HepG2 (cell line): Measurements from ENCODE around the gene BFSP1. TPM values are rescaled to one million over a fixed set of nuclear protein-coding genes. Genes with fewer than 3 reads are reported as not detected.

ENCODE experiments used
- ATAC-seq: fragments of 200-7000 bp; cut with Tn5 transposase; 3 replicates; pipeline ENCODE4 v1.9.1; 2020; ENCODE audit warnings: mild to moderate bottlenecking, moderate library complexity
- BruUV-seq: library from RNA; stranded (reverse); fragments of 400-500 nt; replicated peaks from 2 replicates; lab custom pipeline; 2021; lab: Mats Ljungman, UMichigan
- CTCF ChIA-PET: fragments of 300-600 bp; formaldehyde crosslinking; extraction: SDS; loops from one replicate; lab custom pipeline; 2021; ENCODE audit warnings: low total read pairs, inconsistent platforms, low intra/inter-chr PET ratio; lab: Yijun Ruan, JAX
- POLR2A ChIA-PET: fragments of 350-600 bp; sonication (Branson Sonifier 250); formaldehyde crosslinking; loops from one replicate; lab custom pipeline; 2020; ENCODE audit warnings: antibody characterized with exemption, inconsistent platforms; lab: Yijun Ruan, JAX
- DNase-seq: peaks from one replicate; pipeline ENCODE4 v3.0.0-alpha.2; 2015; ENCODE audit warnings: low spot score
- FAIRE-seq: peaks from 3 replicates; lab custom pipeline; 2011; peaks lifted over from hg19 to GRCh38; lab: Jason Lieb, UNC
- H2AFZ ChIP-seq: one replicate; pipeline ENCODE4 v1.6.1; 2011; ENCODE audit warnings: low read length, inconsistent platforms
- H3K27ac ChIP-seq: fragments of 300-600 bp; 3 replicates; pipeline ENCODE4 v1.8.0; 2011; ENCODE audit warnings: mixed run types, mild to moderate bottlenecking, mixed read lengths, low read length, inconsistent platforms; ENCODE audit not compliant: insufficient read depth; ENCODE audit errors: extremely low read length
- H3K27me3 ChIP-seq, 2 experiments: fragments of 200-600 bp in 1 of 2; 2 replicates in 1 of 2; 3 replicates in 1 of 2; pipeline versions ENCODE4 v1.6.0 to v1.8.0; 2011; ENCODE audit warnings: low read length in 2 of 2, mild to moderate bottlenecking in 2 of 2, moderate library complexity in 2 of 2, inconsistent platforms in 1 of 2; ENCODE audit not compliant: insufficient read depth in 2 of 2, control insufficient read depth in 1 of 2
- H3K36me3 ChIP-seq, 2 experiments: fragments of 200-600 bp in 1 of 2; replicated peaks in 1 of 2; 2 replicates in 1 of 2; 3 replicates in 1 of 2; pipeline versions ENCODE4 v1.5.1 to v1.8.0; 2011; ENCODE audit warnings: low read length in 2 of 2, inconsistent platforms in 1 of 2; ENCODE audit not compliant: insufficient read depth in 2 of 2, control insufficient read depth in 1 of 2
- H3K4me1 ChIP-seq: 2 replicates; pipeline ENCODE4 v1.5.1; 2012; ENCODE audit warnings: low read length, inconsistent platforms; ENCODE audit not compliant: insufficient read depth
- H3K4me2 ChIP-seq: 2 replicates; pipeline ENCODE4 v1.6.0; 2011; ENCODE audit warnings: low read depth, low read length, inconsistent platforms
- H3K4me3 ChIP-seq, 3 experiments: fragments of 200-600 bp in 1 of 3; sonication (generic), shearing (Covaris generic) in 1 of 3; replicated peaks in 1 of 3; 2 replicates each; pipeline ENCODE4 v1.5.1; 2011 to 2016; ENCODE audit warnings: low read length in 3 of 3, inconsistent platforms in 2 of 3, low read depth in 2 of 3, mild to moderate bottlenecking in 2 of 3, control low read depth in 1 of 3, mixed read lengths in 1 of 3; ENCODE audit not compliant: insufficient read depth in 1 of 3
- H3K79me2 ChIP-seq: one replicate; pipeline ENCODE4 v1.6.1; 2011; ENCODE audit warnings: low read length, inconsistent platforms; ENCODE audit not compliant: insufficient read depth
- H3K9ac ChIP-seq: 2 replicates; pipeline ENCODE4 v1.6.0; 2011; ENCODE audit warnings: mild to moderate bottlenecking, low read depth, low read length, inconsistent platforms; ENCODE audit not compliant: insufficient read depth
- H3K9me3 ChIP-seq: 2 replicates; pipeline ENCODE4 v1.5.1; 2012; ENCODE audit warnings: mild to moderate bottlenecking, low read length
- H4K20me1 ChIP-seq: 2 replicates; pipeline ENCODE4 v1.6.0; 2011; ENCODE audit warnings: inconsistent platforms, mild to moderate bottlenecking, low read length, moderate library complexity; ENCODE audit not compliant: insufficient read depth
- CBX2 ChIP-seq, 2 experiments: fragments of 200-600 bp in 1 of 2; sonication (generic); formaldehyde crosslinking in 1 of 2; IDR thresholded peaks; 2 replicates each; pipeline versions ENCODE4 v1.7.0 to v1.8.1; 2018 to 2022; ENCODE audit warnings: low read depth in 2 of 2, low read length in 1 of 2, mild to moderate bottlenecking in 1 of 2, missing genetic modification reagents in 1 of 2
- REPIN1 ChIP-seq: sonication (generic); formaldehyde crosslinking; IDR thresholded peaks from 2 replicates; pipeline ENCODE4 v1.8.0; 2022; ENCODE audit warnings: missing genetic modification reagents, low read depth, mild to moderate bottlenecking, borderline replicate concordance
- ZNF225 ChIP-seq: sonication (generic); formaldehyde crosslinking; IDR thresholded peaks from 2 replicates; pipeline ENCODE4 v1.4.0; 2020; ENCODE audit warnings: mild to moderate bottlenecking, missing genetic modification reagents
- ZNF230 ChIP-seq: sonication (generic); formaldehyde crosslinking; IDR thresholded peaks from 2 replicates; pipeline ENCODE4 v1.4.0; 2020; ENCODE audit warnings: mild to moderate bottlenecking, missing genetic modification reagents
- ZNF724P ChIP-seq: sonication (generic); formaldehyde crosslinking; IDR thresholded peaks from 2 replicates; pipeline ENCODE4 v1.8.0; 2022; ENCODE audit warnings: missing genetic modification reagents, borderline replicate concordance
- WGBS: methylation state at CpG from one replicate; pipeline ENCODE4 v1.1.6; 2017; ENCODE audit warnings: low lambda C conversion rate; 5-methylcytosine and 5-hydroxymethylcytosine counted together
- in situ Hi-C: cut with HindIII; loops from 2 replicates; pipeline ENCODE4 v1.10.0; 2017; ENCODE audit warnings: low pct_unique_long_range_greater_than_20kb; ENCODE audit not compliant: extremely low pct_ligation_motif_present
- intact Hi-C: fragments of 100-400 bp; cut with micrococcal nuclease; formaldehyde crosslinking; loops from one replicate; pipeline ENCODE4 v1.10.0; 2022; ENCODE audit not compliant: unreplicated experiment
- polyA plus RNA-seq, 8 experiments: library from polyadenylated mRNA; depleted of rRNA in 3 of 8; stranded (reverse) in 7 of 8; unstranded in 1 of 8; fragments of >200 nt; fragmentation: Illumina TruSeq in 4 of 8; extraction: Trizol in 4 of 8; gene quantifications; 2 replicates each; pipeline versions ENCODE4 v1.2.1 to v1.2.3, GENCODE V29; 2011 to 2016; ENCODE audit warnings: low read depth in 4 of 8, missing spikeins in 1 of 8, mixed read lengths in 1 of 8; ENCODE audit not compliant: insufficient read depth in 1 of 8
- total RNA-seq, 5 experiments: library from RNA; depleted of rRNA; stranded (reverse); fragments of >200 nt; fragmentation: Illumina TruSeq; extraction: Trizol; gene quantifications; 2 replicates each; pipeline ENCODE4 v1.2.3, GENCODE V29; 2016; ENCODE audit warnings: low read depth in 1 of 5
- TF ChIP-seq, protein P1 (sequence below): sonication (generic); formaldehyde crosslinking; IDR thresholded peaks from 2 replicates; pipeline ENCODE4 v1.8.1; 2023; ENCODE audit warnings: missing genetic modification reagents, inconsistent platforms, borderline replicate concordance
- TF ChIP-seq, protein P2 (sequence below): sonication (generic); IDR thresholded peaks from 2 replicates; pipeline ENCODE4 v1.6.1; 2016; ENCODE audit warnings: low read depth, borderline replicate concordance
- TF ChIP-seq, protein P3 (sequence below): sonication (generic); formaldehyde crosslinking; IDR thresholded peaks from 2 replicates; pipeline ENCODE4 v1.4.0; 2020; ENCODE audit warnings: mild to moderate bottlenecking, missing genetic modification reagents

Gene BFSP1
- total and polyA plus RNA-seq, 2 of the 13 experiments (the other 11 are each of a cell fraction or from before 2014, with no cell fraction given), result 0.22 to 0.26 TPM

DNA sequence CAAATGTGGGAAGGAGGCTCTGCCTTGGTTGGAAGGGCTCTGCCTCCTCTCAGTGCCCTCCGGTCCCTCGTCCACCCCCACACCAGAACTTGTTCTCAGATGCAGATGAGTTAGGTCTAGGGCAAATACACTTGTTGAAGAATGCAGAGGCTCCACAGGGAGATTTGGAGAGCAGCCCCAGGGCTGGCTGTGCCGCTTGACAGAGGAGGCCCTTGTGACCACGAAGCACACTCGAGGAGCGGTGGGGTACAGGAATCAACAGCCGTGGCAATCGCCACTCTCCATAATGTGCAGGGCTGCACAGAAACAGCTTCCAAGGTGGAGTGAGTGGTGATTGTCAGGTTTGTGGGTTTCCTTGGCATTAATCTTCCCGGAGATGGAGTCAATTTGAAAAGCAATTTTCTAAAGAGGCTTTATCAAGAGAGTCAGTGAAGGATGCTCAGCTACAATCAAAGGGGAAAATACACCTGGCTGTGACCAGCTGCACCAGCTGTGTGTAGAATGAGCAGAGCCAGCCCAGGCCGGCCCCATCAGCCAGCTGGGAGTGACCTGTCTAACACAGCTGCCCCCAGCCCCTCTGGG is 59.5 kb downstream of the BFSP1 start:
- no TSS peak for BruUV-seq
- ATAC-seq (peak; percentile 27), DNase-seq (no peak), FAIRE-seq (no peak)
- intact Hi-C loops (no loop called here), in situ Hi-C loops (no loop called here)
- no peaks in the 10 kb centered on the region for H3K79me2 ChIP-seq
- CTCF ChIA-PET, result no interaction called here
- TF ChIP-seq REPIN1 (CRISPR knock-in tag) (no peak), CBX2 (IDR thresholded peaks at IDR 0.05; ENCODE audit: low read depth, low read length) (no peak), CBX2 (CRISPR knock-in tag; IDR thresholded peaks at IDR 0.05; ENCODE audit: low read depth) (no peak), ZNF225 (CRISPR knock-in tag) (no peak), ZNF724P (CRISPR knock-in tag) (no peak), ZNF230 (CRISPR knock-in tag) (no peak)
- TF ChIP-seq, protein P1, sequence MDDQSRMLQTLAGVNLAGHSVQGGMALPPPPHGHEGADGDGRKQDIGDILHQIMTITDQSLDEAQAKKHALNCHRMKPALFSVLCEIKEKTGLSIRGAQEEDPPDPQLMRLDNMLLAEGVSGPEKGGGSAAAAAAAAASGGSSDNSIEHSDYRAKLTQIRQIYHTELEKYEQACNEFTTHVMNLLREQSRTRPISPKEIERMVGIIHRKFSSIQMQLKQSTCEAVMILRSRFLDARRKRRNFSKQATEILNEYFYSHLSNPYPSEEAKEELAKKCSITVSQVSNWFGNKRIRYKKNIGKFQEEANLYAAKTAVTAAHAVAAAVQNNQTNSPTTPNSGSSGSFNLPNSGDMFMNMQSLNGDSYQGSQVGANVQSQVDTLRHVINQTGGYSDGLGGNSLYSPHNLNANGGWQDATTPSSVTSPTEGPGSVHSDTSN, result no peak
- TF ChIP-seq, protein P2, sequence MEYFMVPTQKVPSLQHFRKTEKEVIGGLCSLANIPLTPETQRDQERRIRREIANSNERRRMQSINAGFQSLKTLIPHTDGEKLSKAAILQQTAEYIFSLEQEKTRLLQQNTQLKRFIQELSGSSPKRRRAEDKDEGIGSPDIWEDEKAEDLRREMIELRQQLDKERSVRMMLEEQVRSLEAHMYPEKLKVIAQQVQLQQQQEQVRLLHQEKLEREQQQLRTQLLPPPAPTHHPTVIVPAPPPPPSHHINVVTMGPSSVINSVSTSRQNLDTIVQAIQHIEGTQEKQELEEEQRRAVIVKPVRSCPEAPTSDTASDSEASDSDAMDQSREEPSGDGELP, result no peak
- TF ChIP-seq, protein P3, sequence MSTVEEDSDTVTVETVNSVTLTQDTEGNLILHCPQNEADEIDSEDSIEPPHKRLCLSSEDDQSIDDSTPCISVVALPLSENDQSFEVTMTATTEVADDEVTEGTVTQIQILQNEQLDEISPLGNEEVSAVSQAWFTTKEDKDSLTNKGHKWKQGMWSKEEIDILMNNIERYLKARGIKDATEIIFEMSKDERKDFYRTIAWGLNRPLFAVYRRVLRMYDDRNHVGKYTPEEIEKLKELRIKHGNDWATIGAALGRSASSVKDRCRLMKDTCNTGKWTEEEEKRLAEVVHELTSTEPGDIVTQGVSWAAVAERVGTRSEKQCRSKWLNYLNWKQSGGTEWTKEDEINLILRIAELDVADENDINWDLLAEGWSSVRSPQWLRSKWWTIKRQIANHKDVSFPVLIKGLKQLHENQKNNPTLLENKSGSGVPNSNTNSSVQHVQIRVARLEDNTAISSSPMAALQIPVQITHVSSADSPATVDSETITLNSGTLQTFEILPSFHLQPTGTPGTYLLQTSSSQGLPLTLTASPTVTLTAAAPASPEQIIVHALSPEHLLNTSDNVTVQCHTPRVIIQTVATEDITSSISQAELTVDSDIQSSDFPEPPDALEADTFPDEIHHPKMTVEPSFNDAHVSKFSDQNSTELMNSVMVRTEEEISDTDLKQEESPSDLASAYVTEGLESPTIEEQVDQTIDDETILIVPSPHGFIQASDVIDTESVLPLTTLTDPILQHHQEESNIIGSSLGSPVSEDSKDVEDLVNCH, result no peak
- no peaks in the 10 kb centered on the region for H3K9me3 ChIP-seq
- POLR2A ChIA-PET, result no interaction called here
- peaks cover 10 to 48% of the 10 kb centered on the region in 2 experiments; a peak in 4 of 5 replicates for H3K27me3 ChIP-seq
- H3K36me3 ChIP-seq, result no peaks in the 10 kb centered on the region
- no peak overlapping the region for H3K4me3 ChIP-seq
- WGBS, result 8% methylated on average over 10 of the region's 10 CpGs
- no peak overlapping the region for H2AFZ ChIP-seq
- H3K4me2 ChIP-seq, result no peak overlapping the region
- no peak overlapping the region for H3K9ac ChIP-seq
- H3K27ac ChIP-seq, result no peak overlapping the region
- no peaks in the 10 kb centered on the region for H3K4me1 ChIP-seq
- H4K20me1 ChIP-seq, result no peaks in the 10 kb centered on the region
